Measurements from ENCODE around the gene SMURF1. TPM values are rescaled to one million over a fixed set of nuclear protein-coding genes. Genes with fewer than 3 reads are reported as not detected.

Gene SMURF1
- total and polyA plus RNA-seq, 2 experiments from 2014 or later: 11.9 to 24.5 TPM

DNA sequence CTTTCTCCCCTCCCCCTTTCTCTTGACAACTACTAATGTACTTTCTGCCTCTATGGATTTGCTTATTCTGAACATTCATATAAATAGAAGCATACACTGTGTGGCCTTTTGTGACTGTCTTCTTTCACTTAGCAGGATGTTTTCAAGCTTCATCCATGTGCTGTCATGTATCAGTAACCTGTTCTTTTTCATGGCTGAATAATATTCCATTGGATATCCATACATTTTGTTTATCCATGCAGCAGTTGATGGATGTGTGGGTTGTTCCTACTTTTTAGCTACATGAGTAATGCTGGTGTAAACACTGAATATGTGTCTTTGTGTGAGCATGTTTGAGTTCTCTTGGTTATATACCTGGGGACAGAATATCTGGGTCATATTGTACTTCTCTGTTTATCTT lies 158.0 kb downstream of the SMURF1 start:
- Histone ChIP-seq H3K9me3 (ENCODE audit: low read depth) (no peaks in the 10 kb centered on the region), H3K4me1 (ENCODE audit: low read depth) (no peaks in the 10 kb centered on the region), H3K27me3 (no peaks in the 10 kb centered on the region), H3K4me3 (no peak overlapping the region), H3K27ac (no peak overlapping the region), H3K36me3 (peaks cover 92% of the 10 kb centered on the region)
- TF ChIP-seq, protein P1, sequence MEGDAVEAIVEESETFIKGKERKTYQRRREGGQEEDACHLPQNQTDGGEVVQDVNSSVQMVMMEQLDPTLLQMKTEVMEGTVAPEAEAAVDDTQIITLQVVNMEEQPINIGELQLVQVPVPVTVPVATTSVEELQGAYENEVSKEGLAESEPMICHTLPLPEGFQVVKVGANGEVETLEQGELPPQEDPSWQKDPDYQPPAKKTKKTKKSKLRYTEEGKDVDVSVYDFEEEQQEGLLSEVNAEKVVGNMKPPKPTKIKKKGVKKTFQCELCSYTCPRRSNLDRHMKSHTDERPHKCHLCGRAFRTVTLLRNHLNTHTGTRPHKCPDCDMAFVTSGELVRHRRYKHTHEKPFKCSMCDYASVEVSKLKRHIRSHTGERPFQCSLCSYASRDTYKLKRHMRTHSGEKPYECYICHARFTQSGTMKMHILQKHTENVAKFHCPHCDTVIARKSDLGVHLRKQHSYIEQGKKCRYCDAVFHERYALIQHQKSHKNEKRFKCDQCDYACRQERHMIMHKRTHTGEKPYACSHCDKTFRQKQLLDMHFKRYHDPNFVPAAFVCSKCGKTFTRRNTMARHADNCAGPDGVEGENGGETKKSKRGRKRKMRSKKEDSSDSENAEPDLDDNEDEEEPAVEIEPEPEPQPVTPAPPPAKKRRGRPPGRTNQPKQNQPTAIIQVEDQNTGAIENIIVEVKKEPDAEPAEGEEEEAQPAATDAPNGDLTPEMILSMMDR (IDR thresholded peaks at IDR 0.05; ENCODE audit: low read depth, low read length): no peak
- DNase-seq (ENCODE audit: low read depth in 1 of 2, low spot score in 1 of 2): no peak

DNA sequence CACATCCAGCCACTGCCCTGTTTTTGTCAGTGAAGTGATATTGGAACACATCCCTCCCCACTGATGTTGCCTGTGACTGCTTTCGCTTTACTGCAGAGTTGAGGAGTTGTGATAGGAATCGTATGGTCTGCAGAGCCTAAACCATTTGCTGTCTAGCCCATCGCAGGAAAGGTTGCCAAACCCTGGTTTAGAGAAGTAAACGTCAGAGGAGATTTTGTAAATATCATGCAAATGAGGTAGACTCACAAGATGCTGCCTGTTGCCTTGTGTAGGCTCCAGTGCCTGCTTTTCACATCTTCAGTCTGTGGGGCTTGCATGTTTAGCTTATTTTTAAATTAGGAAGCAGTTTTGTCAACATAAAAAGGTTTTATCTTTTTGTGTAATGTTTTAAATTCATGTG lies 158.5 kb downstream of the SMURF1 start:
- Histone ChIP-seq H3K9me3 (ENCODE audit: low read depth) (no peaks in the 10 kb centered on the region), H3K36me3 (peaks cover 87% of the 10 kb centered on the region)

DNA sequence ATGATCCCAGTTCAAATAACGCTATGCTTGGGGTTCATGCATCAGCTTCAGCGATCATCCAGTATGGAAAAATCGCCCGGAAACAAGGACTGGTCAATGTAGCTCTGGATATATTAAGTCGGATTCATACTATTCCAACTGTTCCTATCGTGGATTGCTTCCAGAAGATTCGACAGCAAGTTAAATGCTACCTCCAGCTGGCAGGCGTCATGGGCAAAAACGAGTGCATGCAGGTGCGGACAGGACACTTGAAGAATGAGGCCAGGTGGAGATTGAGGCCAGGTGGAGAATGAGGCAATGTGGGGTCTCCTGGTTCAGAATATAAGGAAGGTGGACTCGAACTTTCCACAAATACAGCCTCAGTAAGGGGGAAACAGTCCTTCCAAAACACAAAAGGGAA lies 159.8 kb downstream of the SMURF1 start:
- no peak for DNase-seq (ENCODE audit: low read depth in 1 of 2, low spot score in 1 of 2)
- Histone ChIP-seq H3K27me3 (no peaks in the 10 kb centered on the region), H3K9me3 (ENCODE audit: low read depth) (no peaks in the 10 kb centered on the region), H3K4me1 (ENCODE audit: low read depth) (no peaks in the 10 kb centered on the region), H3K36me3 (peaks cover 84% of the 10 kb centered on the region), H3K4me3 (no peak overlapping the region), H3K27ac (peak overlapping the region; percentile 43)
- TF ChIP-seq, protein P1 (IDR thresholded peaks at IDR 0.05; ENCODE audit: low read depth, low read length): no peak

More for the DNA sequence above, 158.5 kb downstream of the SMURF1 start:
- H3K27ac ChIP-seq: no peak overlapping the region
- H3K27me3 ChIP-seq: no peaks in the 10 kb centered on the region
- no peak overlapping the region for H3K4me3 ChIP-seq
- H3K4me1 ChIP-seq (ENCODE audit: low read depth): no peaks in the 10 kb centered on the region
- TF ChIP-seq, protein P1 (IDR thresholded peaks at IDR 0.05; ENCODE audit: low read depth, low read length): no peak
- DNase-seq (ENCODE audit: low read depth in 1 of 2, low spot score in 1 of 2): no peak

DNA sequence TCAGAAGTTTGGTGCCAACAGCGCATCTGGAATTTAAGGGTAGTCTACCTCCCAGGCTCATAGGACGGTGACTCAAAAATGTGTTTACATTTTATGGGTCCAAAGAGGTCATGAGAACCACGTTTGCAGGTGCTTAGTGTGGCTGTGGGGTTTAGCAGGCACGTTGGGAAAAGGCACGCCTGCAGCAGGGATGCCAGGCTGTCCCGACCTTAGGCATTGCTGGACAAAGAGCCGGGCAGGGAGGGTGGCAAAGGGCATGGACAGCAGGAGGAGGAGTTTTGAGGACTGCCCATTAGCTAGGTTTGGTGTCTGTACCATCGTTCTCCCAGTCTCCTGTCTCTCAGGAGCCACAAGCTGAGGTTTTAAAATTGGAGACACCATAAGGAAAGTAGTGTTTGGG lies 161.2 kb downstream of the SMURF1 start:
- Histone ChIP-seq H3K4me1 (ENCODE audit: low read depth) (no peaks in the 10 kb centered on the region), H3K9me3 (ENCODE audit: low read depth) (no peaks in the 10 kb centered on the region), H3K36me3 (peaks cover 86% of the 10 kb centered on the region), H3K27ac (no peak overlapping the region), H3K4me3 (no peak overlapping the region), H3K27me3 (no peaks in the 10 kb centered on the region)
- DNase-seq (ENCODE audit: low read depth in 1 of 2, low spot score in 1 of 2): no peak
- TF ChIP-seq, protein P1 (IDR thresholded peaks at IDR 0.05; ENCODE audit: low read depth, low read length): no peak

DNA sequence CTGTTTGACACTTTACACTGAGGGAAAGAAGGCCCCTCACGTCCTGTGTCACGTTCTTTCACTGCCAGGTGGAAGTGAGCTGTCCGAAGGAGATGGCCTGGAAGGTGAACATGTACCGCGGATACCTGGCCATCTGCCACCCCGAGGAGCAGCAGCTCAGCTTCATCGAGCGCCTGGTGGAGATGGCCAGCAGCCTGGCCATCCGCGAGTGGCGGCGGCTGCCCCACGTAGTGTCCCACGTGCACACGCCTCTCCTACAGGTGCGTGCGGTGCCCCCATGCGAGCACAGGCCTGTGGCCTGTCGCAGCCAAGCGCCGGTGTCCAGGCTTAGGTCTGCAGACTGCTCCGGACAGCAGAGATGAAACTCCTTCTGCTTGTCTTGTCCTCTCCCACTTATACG lies 162.2 kb downstream of the SMURF1 start:
- TF ChIP-seq, protein P1 (IDR thresholded peaks at IDR 0.05; ENCODE audit: low read depth, low read length): no peak
- no peak overlapping the region for H3K4me3 ChIP-seq
- H3K27me3 ChIP-seq: no peaks in the 10 kb centered on the region
- no peak for DNase-seq (ENCODE audit: low read depth in 1 of 2, low spot score in 1 of 2)
- no peak overlapping the region for H3K27ac ChIP-seq
- H3K4me1 ChIP-seq (ENCODE audit: low read depth): no peaks in the 10 kb centered on the region
- H3K36me3 ChIP-seq: peaks cover 86% of the 10 kb centered on the region
- no peaks in the 10 kb centered on the region for H3K9me3 ChIP-seq (ENCODE audit: low read depth)

DNA sequence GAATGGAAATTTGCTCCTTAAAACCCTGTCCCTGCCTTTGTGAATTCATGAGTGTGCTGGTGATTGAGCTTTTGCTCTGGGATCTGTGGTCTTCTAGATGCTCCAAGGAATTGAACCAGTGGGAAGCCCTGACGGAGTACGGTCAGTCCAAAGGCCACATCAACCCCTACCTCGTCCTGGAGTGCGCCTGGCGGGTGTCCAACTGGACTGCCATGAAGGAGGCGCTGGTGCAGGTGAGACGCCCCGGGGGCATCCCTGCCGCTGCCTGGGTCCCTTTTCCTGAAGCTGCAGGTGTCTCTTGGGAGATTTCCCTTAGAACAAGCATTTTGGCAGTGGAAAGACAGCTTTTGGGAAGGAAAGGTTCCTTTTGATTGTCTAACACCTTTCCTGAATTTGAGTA lies 165.2 kb downstream of the SMURF1 start:
- Histone ChIP-seq H3K27me3 (no peaks in the 10 kb centered on the region), H3K9me3 (ENCODE audit: low read depth) (no peaks in the 10 kb centered on the region), H3K4me1 (ENCODE audit: low read depth) (peaks cover 13% of the 10 kb centered on the region), H3K4me3 (no peak overlapping the region), H3K27ac (no peak overlapping the region), H3K36me3 (peaks cover 73% of the 10 kb centered on the region)
- TF ChIP-seq, protein P1 (IDR thresholded peaks at IDR 0.05; ENCODE audit: low read depth, low read length): no peak
- no peak for DNase-seq (ENCODE audit: low read depth in 1 of 2, low spot score in 1 of 2)

Data from cardiac muscle cell (in vitro differentiated cells and primary cell).